Ovary (tissue), 3 donors: ENCODE measurements around the gene HRH2.

Experiments
- CTCF ChIP-seq, 3 donors: fragments of 450-650 bp in 2 of 3; fragments of 200-600 bp in 1 of 3; IDR thresholded peaks; one replicate each; pipeline versions ENCODE4 v1.5.1 to v1.8.0; 2016 to 2022; ENCODE audit warnings: antibody characterized with exemption in 3 of 3, mild to moderate bottlenecking in 1 of 3
- POLR2A ChIP-seq: fragments of 450-650 bp; IDR thresholded peaks from one replicate; pipeline ENCODE4 v1.6.1; 2017; ENCODE audit warnings: antibody characterized with exemption, mild to moderate bottlenecking, moderate library complexity
- donor health status: DM: no; HTN: no; CAD: no.

- TF ChIP-seq POLR2A (no peak), CTCF (IDR thresholded peaks at IDR 0.05) (no peak)
These were observed 82.1 kb downstream of the HRH2 start for GRCh38 chr5:175740014-175740413.
